ENCODE results near the gene MLLT10. TPM values are rescaled to one million over a fixed set of nuclear protein-coding genes. Genes with fewer than 3 reads are reported as not detected.
"Not testable (repeated sequence)": the region's sequence is repeated elsewhere in the genome, so short reads cannot be mapped to it uniquely, and the experiment has no call there.

MLLT10 gene
- total and polyA plus RNA-seq, 12 donors, result 15.8 to 49.1 (median 29.8) TPM

DNA sequence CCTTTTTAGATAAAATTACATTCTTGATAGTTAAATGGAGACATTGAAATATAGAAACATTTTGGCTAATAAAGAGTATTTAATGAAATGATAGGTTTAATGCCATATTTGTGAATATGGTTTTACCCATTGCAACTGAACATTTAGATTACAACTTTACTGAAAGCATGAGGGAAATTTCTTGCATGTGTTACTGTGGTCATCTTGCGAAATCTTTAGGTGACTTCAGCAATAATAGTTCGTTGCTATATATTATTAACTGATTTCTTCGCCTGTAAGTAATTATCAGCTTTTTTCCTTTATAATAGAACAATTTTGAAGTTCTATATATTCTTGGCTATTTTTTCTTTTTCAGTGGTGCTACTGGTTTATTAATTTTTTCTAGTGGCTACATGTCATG is 83.2 kb downstream of the MLLT10 start:
- intact Hi-C loops (cut with DNase I), result no loop called here
- no peak overlapping the region for H3K27ac ChIP-seq

GRCh38 chr10:21623291-21623690 is 89.3 kb downstream of the MLLT10 start:
- Histone ChIP-seq H3K4me1 (replicated peaks in 1 of 2) (peaks cover 10 to 22% of the 10 kb centered on the region in 2 donors), H3K27me3 (no peaks in the 10 kb centered on the region), H3K4me3 (no peak overlapping the region), H3K27ac (no peak overlapping the region), H3K9me3 (replicated peaks in 1 of 3) (no peaks in the 10 kb centered on the region), H3K36me3 (replicated peaks in 1 of 2) (no peaks in the 10 kb centered on the region)
- no peak for TF ChIP-seq POLR2A (IDR thresholded peaks at IDR 0.05)
- TF ChIP-seq, protein P1, sequence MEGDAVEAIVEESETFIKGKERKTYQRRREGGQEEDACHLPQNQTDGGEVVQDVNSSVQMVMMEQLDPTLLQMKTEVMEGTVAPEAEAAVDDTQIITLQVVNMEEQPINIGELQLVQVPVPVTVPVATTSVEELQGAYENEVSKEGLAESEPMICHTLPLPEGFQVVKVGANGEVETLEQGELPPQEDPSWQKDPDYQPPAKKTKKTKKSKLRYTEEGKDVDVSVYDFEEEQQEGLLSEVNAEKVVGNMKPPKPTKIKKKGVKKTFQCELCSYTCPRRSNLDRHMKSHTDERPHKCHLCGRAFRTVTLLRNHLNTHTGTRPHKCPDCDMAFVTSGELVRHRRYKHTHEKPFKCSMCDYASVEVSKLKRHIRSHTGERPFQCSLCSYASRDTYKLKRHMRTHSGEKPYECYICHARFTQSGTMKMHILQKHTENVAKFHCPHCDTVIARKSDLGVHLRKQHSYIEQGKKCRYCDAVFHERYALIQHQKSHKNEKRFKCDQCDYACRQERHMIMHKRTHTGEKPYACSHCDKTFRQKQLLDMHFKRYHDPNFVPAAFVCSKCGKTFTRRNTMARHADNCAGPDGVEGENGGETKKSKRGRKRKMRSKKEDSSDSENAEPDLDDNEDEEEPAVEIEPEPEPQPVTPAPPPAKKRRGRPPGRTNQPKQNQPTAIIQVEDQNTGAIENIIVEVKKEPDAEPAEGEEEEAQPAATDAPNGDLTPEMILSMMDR (IDR thresholded peaks at IDR 0.05), result no peak
- WGBS, 4 donors, result 87 to 98% (median 89%) methylated on average over 1 of the region's 1 CpG
- no peak for DNase-seq
- intact Hi-C loops (cut with DNase I), result no loop called here

More for the DNA sequence above, 83.2 kb downstream of the MLLT10 start:
- H3K9me3 ChIP-seq (replicated peaks in 1 of 3), result no peaks in the 10 kb centered on the region
- DNase-seq, result no peak
- no peaks in the 10 kb centered on the region for H3K36me3 ChIP-seq (replicated peaks in 1 of 2)
- WGBS, 4 donors, result 79 to 90% (median 86%) methylated on average over 3 of the region's 3 CpGs
- H3K4me3 ChIP-seq, result no peak overlapping the region
- H3K4me1 ChIP-seq (replicated peaks in 1 of 2), result no peaks in the 10 kb centered on the region
- TF ChIP-seq, protein P1 (IDR thresholded peaks at IDR 0.05), result no peak
- TF ChIP-seq POLR2A (IDR thresholded peaks at IDR 0.05), result no peak
- no peaks in the 10 kb centered on the region for H3K27me3 ChIP-seq

DNA sequence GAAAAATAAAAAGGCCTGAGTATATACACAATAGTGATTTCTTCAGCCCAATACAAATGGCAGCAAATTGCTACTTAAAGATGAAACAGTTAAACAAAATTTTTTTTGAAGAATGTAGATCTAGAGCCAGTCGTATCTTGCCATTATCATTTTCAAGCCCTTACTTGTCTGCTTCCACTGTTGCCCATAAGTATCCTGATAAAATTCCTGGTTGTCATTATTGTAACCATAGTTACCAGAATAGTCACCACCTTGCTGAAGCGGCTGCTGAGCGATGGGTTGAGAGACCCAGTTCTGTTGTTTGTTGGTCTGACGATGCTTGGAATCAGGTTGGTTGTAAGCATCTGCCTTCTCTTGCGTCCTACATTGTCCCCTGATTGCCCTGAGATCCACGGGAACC is 90.4 kb downstream of the MLLT10 start:
- H3K4me3 ChIP-seq; intact Hi-C loops (cut with DNase I); H3K36me3 ChIP-seq (replicated peaks in 1 of 2); H3K9me3 ChIP-seq (replicated peaks in 1 of 3); H3K27ac ChIP-seq; DNase-seq; H3K27me3 ChIP-seq: not testable (repeated sequence)
- H3K4me1 ChIP-seq (replicated peaks in 1 of 2), result peaks cover 10 to 22% of the 10 kb centered on the region in 2 donors
- 95 to 99% (median 98%) methylated on average over 6 of the region's 6 CpGs for WGBS, 4 donors

- peaks cover 10 to 22% of the 10 kb centered on the region in 2 donors for H3K4me1 ChIP-seq (replicated peaks in 1 of 2)
- no peaks in the 10 kb centered on the region for H3K9me3 ChIP-seq (replicated peaks in 1 of 3)
- H3K27ac ChIP-seq, result no peak overlapping the region
- 92 to 97% (median 93%) methylated on average over 6 of the region's 6 CpGs for WGBS, 4 donors
- no peak overlapping the region for H3K4me3 ChIP-seq
- H3K36me3 ChIP-seq (replicated peaks in 1 of 2), result no peaks in the 10 kb centered on the region
- TF ChIP-seq, protein P1 (IDR thresholded peaks at IDR 0.05), result no peak
- TF ChIP-seq POLR2A (IDR thresholded peaks at IDR 0.05), result no peak
- intact Hi-C loops (cut with DNase I), result no loop called here
- no peak for DNase-seq
- no peaks in the 10 kb centered on the region for H3K27me3 ChIP-seq
Observed at GRCh38 chr10:21624951-21625350, 90.9 kb downstream of the MLLT10 start.

GRCh38 chr10:21625623-21626229 is 91.7 kb downstream of the MLLT10 start:
- 86 to 98% (median 92%) methylated on average over 3 of the region's 3 CpGs for WGBS, 4 donors
- DNase-seq, result no peak
- no peak overlapping the region for H3K27ac ChIP-seq
- no peaks in the 10 kb centered on the region for H3K27me3 ChIP-seq
- no peaks in the 10 kb centered on the region for H3K9me3 ChIP-seq (replicated peaks in 1 of 3)
- TF ChIP-seq, protein P1 (IDR thresholded peaks at IDR 0.05), result no peak
- no peak for TF ChIP-seq POLR2A (IDR thresholded peaks at IDR 0.05)
- H3K4me3 ChIP-seq, result no peak overlapping the region
- H3K4me1 ChIP-seq (replicated peaks in 1 of 2), result peaks cover 10 to 22% of the 10 kb centered on the region in 2 donors
- H3K36me3 ChIP-seq (replicated peaks in 1 of 2), result no peaks in the 10 kb centered on the region
- intact Hi-C loops (cut with DNase I), result no loop called here

Measured in adrenal gland (tissue), 12 donors.